Uterus (tissue), 2 donors: ENCODE results near the gene USF2.

Experiments used
- POLR2A ChIP-seq, 2 donors: fragments of 450-650 bp; IDR thresholded peaks; one replicate each; pipeline ENCODE4 v1.6.1; 2016; ENCODE audit warnings: antibody characterized with exemption in 2 of 2, mild to moderate bottlenecking in 1 of 2, moderate library complexity in 1 of 2
- TF ChIP-seq, protein P1 (sequence below), 4 experiments: fragments of 200-600 bp in 2 of 4; fragments of 450-650 bp in 2 of 4; sonication (generic) in 2 of 4; IDR thresholded peaks; one replicate each; pipeline ENCODE4 v1.5.1; 2016 to 2019; ENCODE audit warnings: antibody characterized with exemption in 4 of 4, mild to moderate bottlenecking in 2 of 4, moderate library complexity in 1 of 4

DNA sequence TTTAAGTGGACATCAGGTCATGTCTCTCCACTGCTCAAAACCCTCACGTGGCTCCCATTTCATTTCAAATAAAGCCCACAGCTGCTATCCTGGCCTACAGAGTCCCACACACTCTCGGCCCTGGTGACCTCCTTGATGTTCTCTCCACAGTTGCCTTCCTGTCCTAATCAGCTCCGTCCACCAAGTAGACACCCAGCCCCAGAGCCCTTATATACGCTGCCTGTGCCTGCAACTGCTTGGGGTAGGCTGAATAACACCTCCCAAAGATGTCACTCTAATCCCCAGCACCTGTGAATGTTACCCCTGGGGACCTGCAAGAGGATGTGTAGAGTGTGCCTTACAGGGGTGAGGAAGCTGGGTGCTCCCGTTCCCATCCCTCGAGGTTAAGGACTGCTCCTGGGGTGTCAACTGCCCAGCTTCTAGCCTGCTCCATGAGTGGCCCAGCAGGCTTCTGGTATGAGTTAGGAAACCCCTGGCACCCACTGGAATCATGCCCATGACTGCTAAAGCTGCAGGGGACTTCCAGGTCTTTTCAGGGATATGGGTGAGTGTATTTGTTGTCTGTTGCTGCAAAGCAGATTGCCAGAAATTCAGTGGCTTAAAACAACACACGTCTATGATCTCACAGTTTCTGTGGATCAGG lies 46.3 kb upstream of the USF2 start:
- TF ChIP-seq, protein P1, sequence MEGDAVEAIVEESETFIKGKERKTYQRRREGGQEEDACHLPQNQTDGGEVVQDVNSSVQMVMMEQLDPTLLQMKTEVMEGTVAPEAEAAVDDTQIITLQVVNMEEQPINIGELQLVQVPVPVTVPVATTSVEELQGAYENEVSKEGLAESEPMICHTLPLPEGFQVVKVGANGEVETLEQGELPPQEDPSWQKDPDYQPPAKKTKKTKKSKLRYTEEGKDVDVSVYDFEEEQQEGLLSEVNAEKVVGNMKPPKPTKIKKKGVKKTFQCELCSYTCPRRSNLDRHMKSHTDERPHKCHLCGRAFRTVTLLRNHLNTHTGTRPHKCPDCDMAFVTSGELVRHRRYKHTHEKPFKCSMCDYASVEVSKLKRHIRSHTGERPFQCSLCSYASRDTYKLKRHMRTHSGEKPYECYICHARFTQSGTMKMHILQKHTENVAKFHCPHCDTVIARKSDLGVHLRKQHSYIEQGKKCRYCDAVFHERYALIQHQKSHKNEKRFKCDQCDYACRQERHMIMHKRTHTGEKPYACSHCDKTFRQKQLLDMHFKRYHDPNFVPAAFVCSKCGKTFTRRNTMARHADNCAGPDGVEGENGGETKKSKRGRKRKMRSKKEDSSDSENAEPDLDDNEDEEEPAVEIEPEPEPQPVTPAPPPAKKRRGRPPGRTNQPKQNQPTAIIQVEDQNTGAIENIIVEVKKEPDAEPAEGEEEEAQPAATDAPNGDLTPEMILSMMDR (IDR thresholded peaks at IDR 0.05), result no peak
- TF ChIP-seq POLR2A (IDR thresholded peaks at IDR 0.05), result no peak
